ENCODE measurements around the gene ADGRE2.

DNA sequence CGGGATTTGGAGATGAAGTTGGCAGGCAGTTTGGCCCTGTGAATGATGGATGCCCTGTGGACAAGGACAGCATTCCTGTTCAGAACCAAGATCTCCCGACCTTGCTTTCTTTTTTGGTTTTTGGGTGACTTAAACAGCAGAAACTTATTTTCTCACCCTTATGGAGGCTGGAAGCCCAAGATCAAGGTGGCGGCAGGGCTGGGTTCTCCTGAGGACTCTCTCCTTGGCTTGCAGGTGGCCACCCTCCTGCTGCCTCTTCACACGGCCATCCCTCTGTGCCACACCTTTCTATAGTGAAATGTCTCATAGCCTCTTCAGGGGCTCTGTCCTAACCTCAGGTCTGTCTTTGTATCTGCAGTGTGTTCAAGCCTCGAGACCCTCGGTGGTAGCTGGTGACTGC lies 74.5 kb downstream of the ADGRE2 start:
- TF ChIP-seq, protein P1, sequence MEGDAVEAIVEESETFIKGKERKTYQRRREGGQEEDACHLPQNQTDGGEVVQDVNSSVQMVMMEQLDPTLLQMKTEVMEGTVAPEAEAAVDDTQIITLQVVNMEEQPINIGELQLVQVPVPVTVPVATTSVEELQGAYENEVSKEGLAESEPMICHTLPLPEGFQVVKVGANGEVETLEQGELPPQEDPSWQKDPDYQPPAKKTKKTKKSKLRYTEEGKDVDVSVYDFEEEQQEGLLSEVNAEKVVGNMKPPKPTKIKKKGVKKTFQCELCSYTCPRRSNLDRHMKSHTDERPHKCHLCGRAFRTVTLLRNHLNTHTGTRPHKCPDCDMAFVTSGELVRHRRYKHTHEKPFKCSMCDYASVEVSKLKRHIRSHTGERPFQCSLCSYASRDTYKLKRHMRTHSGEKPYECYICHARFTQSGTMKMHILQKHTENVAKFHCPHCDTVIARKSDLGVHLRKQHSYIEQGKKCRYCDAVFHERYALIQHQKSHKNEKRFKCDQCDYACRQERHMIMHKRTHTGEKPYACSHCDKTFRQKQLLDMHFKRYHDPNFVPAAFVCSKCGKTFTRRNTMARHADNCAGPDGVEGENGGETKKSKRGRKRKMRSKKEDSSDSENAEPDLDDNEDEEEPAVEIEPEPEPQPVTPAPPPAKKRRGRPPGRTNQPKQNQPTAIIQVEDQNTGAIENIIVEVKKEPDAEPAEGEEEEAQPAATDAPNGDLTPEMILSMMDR (IDR thresholded peaks at IDR 0.05), result no peak
- TF ChIP-seq POLR2A (IDR thresholded peaks at IDR 0.05), result no peak

Measured in Peyer's patch (tissue), 4 donors.